B cell (primary cell): ENCODE data around the gene WWC2. TPM values are rescaled to one million over a fixed set of nuclear protein-coding genes. Genes with fewer than 3 reads are reported as not detected.

ENCODE experiments used
- ATAC-seq: fragments of 200-7000 bp; cut with Tn5 transposase; one replicate; pipeline ENCODE4 v1.10.0; 2021; ENCODE audit warnings: low read depth, mild to moderate bottlenecking, moderate number of reproducible peaks, moderate library complexity
- CTCF ChIA-PET: fragments of 350-600 bp; sonication (Branson Sonifier 250); formaldehyde crosslinking; loops from one replicate; lab custom pipeline; 2021; ENCODE audit warnings: antibody characterized with exemption, inconsistent platforms; lab: Charles Lee
- POLR2A ChIA-PET: fragments of 350-600 bp; sonication (Branson Sonifier 250); formaldehyde crosslinking; loops from one replicate; lab custom pipeline; 2021; ENCODE audit warnings: antibody characterized with exemption; lab: Charles Lee
- DNase-seq: peaks from one replicate; pipeline ENCODE4 v3.0.0; 2013
- H2AFZ ChIP-seq: 2 replicates; pipeline ENCODE4 v1.6.1; 2012; ENCODE audit warnings: mild to moderate bottlenecking, low read depth, low read length; ENCODE audit not compliant: insufficient read depth, poor library complexity, severe bottlenecking
- H3K27ac ChIP-seq, 2 donors: 1 replicate in 1 of 2; 2 replicates in 1 of 2; pipeline ENCODE4 v1.5.1; 2012 to 2013; ENCODE audit warnings: low read length in 2 of 2, mild to moderate bottlenecking in 2 of 2, moderate library complexity in 1 of 2
- H3K27me3 ChIP-seq, 4 experiments: fragments of 200-600 bp in 1 of 4; sonication (generic) in 1 of 4; replicated peaks in 1 of 4; 1 replicate in 2 of 4; 2 replicates in 2 of 4; pipeline versions ENCODE4 v1.6.1 to v1.7.0; 2013 to 2016; ENCODE audit warnings: low read length in 3 of 4, mild to moderate bottlenecking in 2 of 4, mixed read lengths in 1 of 4, moderate library complexity in 1 of 4; ENCODE audit not compliant: insufficient read depth in 4 of 4, control insufficient read depth in 3 of 4; ENCODE audit errors: control extremely low read depth in 1 of 4
- H3K36me3 ChIP-seq, 2 experiments: replicated peaks in 1 of 2; 1 replicate in 1 of 2; 2 replicates in 1 of 2; pipeline versions ENCODE4 v1.6.1 to v1.7.1; 2013; ENCODE audit warnings: low read length in 1 of 2; ENCODE audit not compliant: insufficient read depth in 2 of 2, control insufficient read depth in 1 of 2; ENCODE audit errors: control extremely low read depth in 1 of 2, extremely low read depth in 1 of 2
- H3K4me1 ChIP-seq, 2 donors: fragments of 200-600 bp in 1 of 2; sonication (generic) in 1 of 2; 1 replicate in 1 of 2; 2 replicates in 1 of 2; pipeline versions ENCODE4 v1.5.1 to v1.6.1; 2013 to 2017; ENCODE audit warnings: low read length in 2 of 2; ENCODE audit not compliant: control insufficient read depth in 2 of 2, insufficient read depth in 2 of 2
- H3K4me2 ChIP-seq: replicated peaks from 2 replicates; pipeline ENCODE3; 2012; ENCODE audit warnings: mild to moderate bottlenecking, low read depth, low read length; ENCODE audit not compliant: poor library complexity, severe bottlenecking
- H3K4me3 ChIP-seq, 5 experiments: fragments of 200-600 bp in 1 of 5; sonication (generic) in 1 of 5; 1 replicate in 3 of 5; 2 replicates in 2 of 5; pipeline versions ENCODE4 v1.5.1 to v1.7.0; 2011 to 2016; ENCODE audit warnings: low read length in 4 of 5, mild to moderate bottlenecking in 4 of 5, low read depth in 2 of 5, control low read depth in 1 of 5, moderate library complexity in 1 of 5; ENCODE audit not compliant: insufficient read depth in 1 of 5; ENCODE audit errors: control extremely low read depth in 1 of 5, extremely low read depth in 1 of 5
- H3K79me2 ChIP-seq: fragments of 200-600 bp; sonication (generic); one replicate; pipeline ENCODE4 v1.6.0; 2016; ENCODE audit warnings: low read length; ENCODE audit not compliant: control insufficient read depth, insufficient read depth
- H3K9ac ChIP-seq: fragments of 200-600 bp; sonication (generic); 2 replicates; pipeline ENCODE4 v1.6.1; 2017; ENCODE audit warnings: mild to moderate bottlenecking, low read length, moderate library complexity
- H3K9me3 ChIP-seq, 3 donors: one replicate each; pipeline versions ENCODE4 v1.6.1 to v1.7.1; 2013; ENCODE audit warnings: low read length in 2 of 3; ENCODE audit not compliant: control insufficient read depth in 2 of 3, insufficient read depth in 1 of 3; ENCODE audit errors: control extremely low read depth in 1 of 3
- H4K20me1 ChIP-seq: 2 replicates; pipeline ENCODE4 v1.6.0; 2012; ENCODE audit warnings: mild to moderate bottlenecking, low read length; ENCODE audit not compliant: insufficient read depth, control insufficient read depth, poor library complexity, severe bottlenecking
- H3K27ac Mint-ChIP-seq: one replicate; pipeline ENCODE4 v1.8.0; 2021; ENCODE audit warnings: mixed read lengths
- H3K27me3 Mint-ChIP-seq: one replicate; pipeline ENCODE4 v1.8.0; 2021; ENCODE audit warnings: mixed read lengths
- H3K4me1 Mint-ChIP-seq: one replicate; pipeline ENCODE4 v1.8.0; 2021; ENCODE audit warnings: mixed read lengths
- H3K4me3 Mint-ChIP-seq: one replicate; pipeline ENCODE4 v1.8.0; 2021; ENCODE audit warnings: mixed read lengths
- H3K9me3 Mint-ChIP-seq: one replicate; pipeline ENCODE4 v1.8.0; 2022; ENCODE audit warnings: mixed read lengths; ENCODE audit not compliant: insufficient read depth
- CTCF ChIP-seq: fragments of 200-600 bp; IDR thresholded peaks from one replicate; pipeline ENCODE4 v1.8.0; 2022; ENCODE audit warnings: antibody characterized with exemption, mild to moderate bottlenecking
- EZH2 ChIP-seq: IDR thresholded peaks from 2 replicates; pipeline ENCODE4 v1.6.1; 2012; ENCODE audit warnings: borderline replicate concordance, low read depth, mild to moderate bottlenecking, moderate library complexity, low read length; ENCODE audit not compliant: insufficient read depth, poor library complexity, severe bottlenecking
- WGBS: methylation state at CpG from one replicate; pipeline ENCODE4 v1.1.5; 2013; ENCODE audit warnings: missing lambda C conversion rate; ENCODE audit not compliant: insufficient coverage; 5-methylcytosine and 5-hydroxymethylcytosine counted together
- intact Hi-C: fragments of 100-400 bp; cut with micrococcal nuclease; formaldehyde crosslinking; loops from one replicate; pipeline ENCODE4 v1.10.0; 2022
- polyA plus RNA-seq: library from polyadenylated mRNA; depleted of rRNA; stranded (reverse); fragments of >200 nt; gene quantifications from 2 replicates; pipeline ENCODE4 v1.2.3, GENCODE V29; 2012
- total RNA-seq, 2 donors: library from RNA; stranded (reverse); fragments of 120-200 nt in 1 of 2; gene quantifications; 1 replicate in 1 of 2; 2 replicates in 1 of 2; pipeline versions ENCODE4 v1.2.3 to v1.2.4, GENCODE V29; 2013 to 2022

Gene WWC2
- total and polyA plus RNA-seq, 2 donors (not counting 1 experiment from before 2014, with no cell fraction given): 0.07 to 0.32 TPM

DNA sequence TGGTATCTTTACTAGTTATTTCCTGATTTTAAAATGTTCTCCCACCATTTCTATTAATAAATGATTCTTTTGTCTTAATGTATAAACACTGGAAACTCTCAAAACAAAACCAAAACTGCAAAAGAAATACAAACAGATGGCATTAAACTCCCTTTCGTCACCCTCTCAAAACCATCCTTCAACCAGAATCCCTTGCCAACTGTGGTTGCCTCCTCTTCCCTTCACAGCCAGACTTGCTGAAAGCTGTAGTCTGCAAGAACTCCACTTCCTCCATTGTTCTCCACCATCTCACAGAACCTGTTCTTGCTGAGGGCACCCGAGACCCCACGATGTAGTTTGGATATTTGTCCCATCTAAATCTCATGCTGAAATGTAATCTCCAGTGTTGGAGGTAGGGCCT is 96.5 kb downstream of the WWC2 start:
- Histone ChIP-seq H3K4me2 (no peak overlapping the region), H3K4me3 (no peak overlapping the region), H3K9me3 (no peaks in the 10 kb centered on the region), H3K27me3 (peaks cover 0 to 2% (median 0%) of the 10 kb centered on the region in 4 experiments), H4K20me1 (no peaks in the 10 kb centered on the region), H2AFZ (no peak overlapping the region), H3K36me3 (no peaks in the 10 kb centered on the region), H3K9ac (no peak overlapping the region), H3K79me2 (no peaks in the 10 kb centered on the region), H3K27ac (no peak overlapping the region), H3K4me1 (no peaks in the 10 kb centered on the region)
- H3K4me3 Mint-ChIP-seq: no peak overlapping the region
- WGBS: 82% methylated on average over 1 of the region's 3 CpGs
- intact Hi-C loops: no loop called here
- POLR2A ChIA-PET: no interaction called here
- CTCF ChIA-PET: no interaction called here
- H3K9me3 Mint-ChIP-seq: no peaks in the 10 kb centered on the region
- H3K27me3 Mint-ChIP-seq: peaks cover 3% of the 10 kb centered on the region
- TF ChIP-seq EZH2 (no peak), CTCF (no peak)
- H3K27ac Mint-ChIP-seq: no peak overlapping the region
- no peak for DNase-seq
- no peak for ATAC-seq
- H3K4me1 Mint-ChIP-seq: no peaks in the 10 kb centered on the region

GRCh38 chr4:183197140-183197539 is 98.1 kb downstream of the WWC2 start:
- no peak overlapping the region for H3K9ac ChIP-seq
- Mint-ChIP-seq H3K4me3 (no peak overlapping the region), H3K9me3 (no peaks in the 10 kb centered on the region), H3K27me3 (peaks cover 3% of the 10 kb centered on the region), H3K4me1 (no peaks in the 10 kb centered on the region), H3K27ac (no peak overlapping the region)
- no peaks in the 10 kb centered on the region for H3K4me1 ChIP-seq
- no peak overlapping the region for H3K4me3 ChIP-seq
- DNase-seq (no peak), ATAC-seq (no peak)
- H3K79me2 ChIP-seq: no peaks in the 10 kb centered on the region
- WGBS: no CpG with 5 or more reads among the region's 3 CpGs
- ChIA-PET CTCF (no interaction called here), POLR2A (no interaction called here)
- intact Hi-C loops: no loop called here
- H2AFZ ChIP-seq: no peak overlapping the region
- H3K36me3 ChIP-seq: no peaks in the 10 kb centered on the region
- TF ChIP-seq CTCF (no peak), EZH2 (no peak)
- no peaks in the 10 kb centered on the region for H4K20me1 ChIP-seq
- H3K4me2 ChIP-seq: no peak overlapping the region
- no peaks in the 10 kb centered on the region for H3K9me3 ChIP-seq
- no peak overlapping the region for H3K27ac ChIP-seq
- peaks cover 0 to 2% (median 0%) of the 10 kb centered on the region in 4 experiments for H3K27me3 ChIP-seq
